GM21381 (cell line): ENCODE data around the gene ECI2.

Source experiments
- ATAC-seq: cut with Tn5 transposase; IDR thresholded peaks from one replicate; pipeline ENCODE4 v1.9.1; 2021; ENCODE audit warnings: mild to moderate bottlenecking, moderate library complexity; ENCODE audit not compliant: unreplicated experiment

Gene ECI2, protein sequence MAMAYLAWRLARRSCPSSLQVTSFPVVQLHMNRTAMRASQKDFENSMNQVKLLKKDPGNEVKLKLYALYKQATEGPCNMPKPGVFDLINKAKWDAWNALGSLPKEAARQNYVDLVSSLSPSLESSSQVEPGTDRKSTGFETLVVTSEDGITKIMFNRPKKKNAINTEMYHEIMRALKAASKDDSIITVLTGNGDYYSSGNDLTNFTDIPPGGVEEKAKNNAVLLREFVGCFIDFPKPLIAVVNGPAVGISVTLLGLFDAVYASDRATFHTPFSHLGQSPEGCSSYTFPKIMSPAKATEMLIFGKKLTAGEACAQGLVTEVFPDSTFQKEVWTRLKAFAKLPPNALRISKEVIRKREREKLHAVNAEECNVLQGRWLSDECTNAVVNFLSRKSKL

DNA sequence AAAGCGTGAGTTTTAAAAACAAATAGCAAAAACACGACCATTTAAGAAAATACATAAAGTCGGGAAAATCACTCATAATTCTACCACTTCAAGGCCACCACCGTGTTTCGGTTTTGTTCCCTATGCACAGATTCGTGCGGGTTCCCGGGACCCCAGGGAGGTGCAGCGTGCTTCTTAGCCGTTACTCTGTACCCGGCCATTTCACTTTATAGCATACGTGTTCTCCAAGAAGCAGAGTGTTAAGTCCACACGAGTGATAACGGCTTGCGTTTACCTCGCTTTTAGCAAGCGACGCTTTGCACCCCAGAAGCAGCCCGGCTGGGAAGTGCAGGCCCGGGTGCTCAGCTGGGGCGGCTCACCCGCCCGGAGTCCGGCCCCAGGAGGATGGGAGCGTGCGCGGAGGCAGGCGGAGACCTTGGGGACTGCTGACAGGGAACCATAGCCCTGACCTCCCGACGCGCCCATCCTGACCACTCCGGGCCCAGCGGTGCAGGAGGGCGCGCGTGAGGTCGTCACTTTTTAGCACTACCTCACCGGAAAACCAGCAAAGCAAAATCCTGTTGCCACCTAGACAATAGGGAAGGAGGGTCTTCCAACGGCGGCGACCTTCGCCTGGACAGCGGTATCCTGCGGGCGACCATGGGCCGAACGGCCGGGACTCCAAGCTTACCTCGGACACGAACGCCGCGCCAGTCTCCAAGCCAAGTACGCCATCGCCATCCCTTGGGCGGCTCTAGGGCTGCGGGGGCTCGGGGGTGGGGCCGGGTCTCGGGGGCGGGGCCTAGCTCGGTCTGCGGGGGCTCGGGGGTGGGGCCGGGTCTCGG is at the start of gene ECI2:
ECI2 (minus strand) TSS at position 735 of the 824 bp plus-strand sequence; CDS start at position 720, 15 bp downstream.
- peak; percentile 49 for ATAC-seq

DNA sequence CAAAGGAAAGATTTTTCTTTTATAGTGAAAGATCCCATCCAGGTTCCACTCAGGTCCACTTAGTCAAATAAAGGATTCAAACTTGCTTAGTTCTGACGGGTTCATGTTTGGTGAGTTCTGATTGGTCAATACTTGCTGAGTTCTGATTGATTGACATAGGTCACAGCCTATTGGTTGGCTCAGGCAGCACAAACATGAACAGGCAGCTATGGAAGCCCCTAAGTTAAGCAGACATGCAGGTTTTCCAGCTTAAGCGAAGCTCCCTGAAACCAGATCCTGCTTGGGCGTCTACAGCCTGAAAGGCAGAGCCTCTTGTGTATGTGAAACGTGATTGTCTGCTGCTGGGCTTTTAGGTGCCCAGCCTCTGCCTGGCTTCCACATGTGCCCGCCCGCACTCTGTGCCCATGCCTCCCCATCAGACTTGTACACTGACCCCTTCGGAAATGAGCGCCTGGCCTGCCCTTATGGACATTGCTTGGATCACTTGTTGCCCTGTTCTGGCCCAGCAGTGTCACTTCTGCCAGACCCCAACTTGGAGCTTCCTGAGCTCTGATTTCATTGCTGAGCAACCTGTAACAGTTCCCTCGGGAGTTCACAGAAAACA is 45.4 kb upstream of the ECI2 start:
- no peak for ATAC-seq

DNA sequence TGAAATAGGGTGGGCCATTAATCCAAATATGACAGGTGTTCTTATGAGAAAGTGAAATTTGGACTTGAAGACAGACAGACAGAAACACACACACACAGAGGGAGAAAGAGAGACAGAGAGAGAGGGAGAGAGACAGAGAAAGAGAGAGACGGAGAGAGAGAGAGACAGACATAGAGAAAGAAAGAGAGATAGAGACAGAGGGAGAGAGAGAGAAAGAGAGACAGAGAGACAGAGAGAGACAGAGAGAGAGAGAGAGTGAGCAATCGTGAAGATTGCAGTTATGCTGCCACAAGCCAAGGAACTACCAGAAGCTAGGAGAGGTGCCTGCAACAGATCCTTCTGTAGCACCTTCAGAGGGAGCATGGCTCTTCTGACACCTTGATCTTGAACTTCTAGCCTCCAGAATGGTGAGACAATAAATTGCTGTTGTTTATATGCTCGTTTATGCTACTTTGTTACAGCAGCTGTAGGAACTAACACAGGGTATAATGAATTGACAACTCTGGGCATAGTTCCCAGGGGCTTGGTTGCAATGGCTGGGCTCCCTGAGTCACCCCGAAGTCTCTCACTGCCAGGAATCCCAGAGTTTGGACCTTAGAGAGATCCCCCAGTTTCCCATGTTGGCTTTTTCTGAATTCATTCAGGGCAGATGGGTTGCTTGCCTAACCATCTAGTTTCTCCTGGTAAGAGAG is 44.7 kb upstream of the ECI2 start:
- no peak for ATAC-seq

DNA sequence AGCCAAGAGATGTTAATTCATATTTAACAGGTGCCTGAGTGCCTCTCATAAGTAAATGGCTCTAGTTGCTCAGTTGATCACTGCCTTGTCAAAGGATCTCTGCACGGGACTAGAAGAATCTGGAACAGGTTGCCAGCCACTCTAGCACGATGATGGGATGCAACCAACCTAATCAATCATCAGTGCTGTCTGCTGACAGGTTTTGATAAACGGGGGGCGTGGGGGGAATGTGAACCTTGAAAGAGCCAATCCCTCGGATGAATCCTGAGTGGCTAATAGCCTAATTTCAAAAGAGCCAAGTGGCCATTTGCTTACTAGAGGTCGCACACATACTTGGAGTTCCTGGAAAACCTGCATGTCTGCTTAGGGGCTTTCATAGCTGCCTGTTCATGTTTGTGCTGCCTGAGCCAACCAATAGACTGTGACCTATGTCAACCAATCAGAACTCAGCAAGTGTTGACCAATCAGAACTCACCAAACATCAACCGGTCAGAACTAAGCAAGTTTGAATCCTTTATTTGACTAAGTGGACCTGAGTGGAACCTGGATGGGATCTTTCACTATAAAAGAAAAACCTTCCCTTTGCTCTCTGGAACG is 43.5 kb upstream of the ECI2 start:
- no peak for ATAC-seq

DNA sequence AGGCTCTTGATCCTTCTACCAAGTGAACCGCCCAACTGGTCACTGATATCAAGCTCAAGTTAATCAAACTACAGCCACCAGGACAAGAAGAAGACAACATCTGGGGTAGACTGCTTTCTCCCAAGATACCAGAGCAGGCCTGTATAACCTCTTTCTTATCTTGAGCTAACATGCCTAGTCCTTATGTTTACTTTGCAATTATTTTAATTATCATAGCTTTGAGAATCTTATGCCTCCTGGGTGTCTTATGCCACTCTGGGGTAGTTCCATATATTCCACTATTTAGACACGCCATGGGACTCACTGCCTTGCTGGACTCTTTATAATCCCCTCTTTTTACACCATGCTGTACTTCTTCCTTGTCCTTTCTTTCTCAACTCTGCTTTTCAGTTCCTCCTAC is 41.5 kb upstream of the ECI2 start:
- no peak for ATAC-seq

DNA sequence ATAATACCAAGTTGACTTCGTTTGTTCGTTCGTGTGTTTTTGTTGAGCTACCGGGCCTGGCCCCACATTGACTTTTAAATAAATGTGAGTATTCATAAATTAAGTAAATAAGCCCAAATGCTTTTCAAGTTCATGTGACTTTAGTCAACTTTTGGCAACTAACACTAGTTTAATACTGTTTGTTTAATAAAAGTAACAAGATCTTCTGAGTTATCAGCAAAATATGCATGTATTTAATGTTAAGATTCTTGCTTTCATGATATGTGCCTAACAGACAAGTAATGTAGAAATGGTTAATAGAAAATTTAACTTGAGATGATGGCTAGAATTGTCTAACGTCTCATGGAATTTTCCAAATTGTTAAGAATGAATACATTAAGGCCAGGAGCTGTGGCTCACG is 38.7 kb upstream of the ECI2 start:
- no peak for ATAC-seq

DNA sequence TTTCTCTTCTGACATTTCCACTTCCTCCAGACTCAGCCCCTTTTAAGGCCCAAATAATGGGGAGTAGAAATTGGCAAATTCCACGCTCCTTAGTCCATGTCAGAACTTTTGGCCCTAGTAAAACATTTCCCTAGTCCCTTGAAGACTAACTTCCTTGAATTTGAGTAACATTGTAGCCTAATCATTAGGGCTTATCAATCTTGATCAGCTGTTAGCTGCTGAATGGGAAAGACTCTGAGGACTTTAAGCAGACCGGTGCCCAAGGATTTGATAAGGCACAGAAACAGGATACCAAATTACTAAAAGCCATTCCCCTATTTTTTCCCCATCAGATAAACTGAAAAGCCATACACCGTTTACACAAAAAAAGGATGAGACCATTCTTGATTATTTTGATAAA is 37.0 kb upstream of the ECI2 start:
- ATAC-seq: no peak

DNA sequence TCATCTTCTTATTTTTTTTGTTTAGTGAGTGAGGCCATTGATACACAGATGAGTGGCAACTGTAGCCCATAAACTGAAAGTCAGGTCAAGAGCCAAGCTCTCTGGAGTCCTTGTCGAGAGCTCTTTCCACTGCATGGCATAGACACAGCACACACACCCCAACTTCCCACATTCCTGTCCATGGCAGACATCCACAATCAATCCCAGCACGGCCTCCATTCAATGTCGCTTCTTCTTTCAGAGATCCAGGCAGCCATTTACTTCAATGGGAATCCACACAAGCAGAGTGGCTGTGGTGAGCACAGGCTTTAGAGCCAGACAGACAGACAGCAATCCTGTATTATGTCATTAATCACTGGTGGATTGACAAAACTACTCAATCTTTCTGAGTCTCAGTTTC is 34.9 kb upstream of the ECI2 start:
- no peak for ATAC-seq

DNA sequence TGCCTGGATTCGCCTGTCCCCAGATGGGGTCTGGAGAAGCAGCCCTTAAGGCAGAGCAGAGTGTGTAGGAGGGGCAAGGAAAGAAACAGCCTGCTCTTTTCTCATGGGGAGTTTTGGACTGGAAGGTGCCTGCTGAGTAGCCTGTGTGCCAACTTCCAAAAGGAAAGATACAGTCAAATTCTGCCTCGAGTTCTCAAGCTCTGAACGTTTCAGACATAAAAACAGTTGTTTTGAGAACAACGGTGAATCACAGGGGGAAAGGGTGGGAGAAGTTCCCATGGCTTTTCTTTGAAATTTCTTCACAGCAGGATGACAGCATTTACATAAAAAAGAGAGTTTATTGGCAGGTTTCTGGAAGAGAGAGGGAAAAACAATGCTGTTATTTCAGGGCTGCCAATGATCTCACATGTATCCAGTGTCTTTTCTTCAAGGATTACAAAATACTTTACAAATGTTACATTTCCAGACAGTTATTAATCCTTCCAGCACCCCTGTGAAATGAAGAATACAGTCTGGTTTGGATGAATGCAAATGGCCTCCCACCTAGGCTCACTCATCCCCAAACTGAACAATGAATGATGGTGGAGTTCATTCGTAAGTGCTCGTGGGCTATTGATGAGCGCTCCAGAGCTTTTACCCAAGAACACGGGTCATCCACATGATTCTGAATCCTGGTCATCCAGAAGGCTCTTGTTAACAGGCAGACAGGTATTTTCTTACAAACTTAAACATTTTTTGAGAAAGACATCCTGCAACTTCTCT is 33.8 kb upstream of the ECI2 start:
- ATAC-seq: no peak

DNA sequence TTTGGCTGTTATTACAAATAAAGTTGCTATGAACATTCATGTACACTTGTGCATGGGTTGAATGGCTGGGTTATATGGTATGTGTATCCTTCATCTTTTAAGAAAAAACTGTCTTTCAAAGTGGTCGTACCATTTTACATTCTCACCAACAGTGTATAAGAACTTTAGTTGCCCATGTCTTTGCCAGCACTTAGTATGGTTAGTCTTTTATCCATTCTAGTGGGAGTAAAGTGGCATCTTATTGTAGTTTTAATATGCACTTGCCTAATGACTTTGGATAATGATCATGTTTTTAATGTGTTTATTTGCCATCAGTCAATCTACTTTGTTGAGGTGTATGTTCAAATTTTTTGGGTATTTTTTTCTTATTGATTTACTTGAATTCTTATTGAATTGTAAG is 32.5 kb upstream of the ECI2 start:
- no peak for ATAC-seq

DNA sequence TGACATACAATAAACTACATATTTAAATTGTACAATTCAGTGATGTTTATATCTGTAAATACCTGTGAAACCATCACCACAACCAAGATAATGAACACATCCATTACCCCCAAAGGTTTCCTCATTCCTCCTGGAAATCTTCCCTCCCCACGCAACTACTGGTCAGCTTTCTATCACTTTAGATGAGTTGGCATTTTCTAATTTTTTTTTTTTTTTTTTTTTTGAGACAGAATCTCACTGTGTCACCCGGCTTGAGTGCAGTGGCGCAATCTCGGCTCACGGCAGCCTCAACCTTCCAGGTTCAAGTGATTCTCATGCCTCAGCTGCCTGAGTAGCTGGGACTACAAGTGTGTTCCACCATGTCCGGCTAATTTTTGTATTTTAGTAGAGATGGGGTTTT is 31.7 kb upstream of the ECI2 start:
- ATAC-seq: no peak

DNA sequence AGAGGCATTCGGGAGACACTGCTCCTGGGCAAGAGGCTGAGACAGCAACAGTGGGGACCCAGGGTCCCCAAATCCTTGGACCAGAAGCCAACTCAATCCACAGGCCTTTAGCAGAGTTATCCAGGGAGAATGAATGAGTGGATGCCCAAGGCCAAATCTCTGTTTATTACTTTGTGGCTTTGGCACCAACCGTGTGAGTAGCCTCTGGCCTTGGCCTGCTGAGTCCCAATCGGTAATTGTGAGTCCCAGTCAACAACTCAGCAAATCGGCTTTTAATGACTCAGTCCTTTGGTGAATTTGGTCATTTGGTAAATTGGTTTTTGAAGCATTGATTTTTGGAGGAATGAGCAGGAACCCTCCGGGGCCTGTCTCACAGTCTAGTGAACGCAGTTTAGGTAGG is 29.1 kb upstream of the ECI2 start:
- no peak for ATAC-seq

DNA sequence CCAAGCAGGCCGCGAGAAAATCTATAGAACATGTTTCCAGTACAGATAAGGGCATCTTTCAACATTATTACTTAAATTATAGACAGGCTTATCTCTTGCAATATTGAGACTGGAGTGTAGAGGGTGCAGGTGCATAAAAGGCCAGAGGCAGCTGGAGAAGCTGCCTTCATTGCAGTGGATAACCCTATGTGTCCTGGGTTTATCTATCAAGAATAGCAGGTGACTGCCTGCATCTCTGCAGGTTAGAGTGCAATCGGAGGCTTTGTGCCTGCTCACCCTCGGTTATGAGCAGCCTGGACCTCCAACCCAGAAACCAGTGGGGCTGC is 28.7 kb upstream of the ECI2 start:
- no peak for ATAC-seq

DNA sequence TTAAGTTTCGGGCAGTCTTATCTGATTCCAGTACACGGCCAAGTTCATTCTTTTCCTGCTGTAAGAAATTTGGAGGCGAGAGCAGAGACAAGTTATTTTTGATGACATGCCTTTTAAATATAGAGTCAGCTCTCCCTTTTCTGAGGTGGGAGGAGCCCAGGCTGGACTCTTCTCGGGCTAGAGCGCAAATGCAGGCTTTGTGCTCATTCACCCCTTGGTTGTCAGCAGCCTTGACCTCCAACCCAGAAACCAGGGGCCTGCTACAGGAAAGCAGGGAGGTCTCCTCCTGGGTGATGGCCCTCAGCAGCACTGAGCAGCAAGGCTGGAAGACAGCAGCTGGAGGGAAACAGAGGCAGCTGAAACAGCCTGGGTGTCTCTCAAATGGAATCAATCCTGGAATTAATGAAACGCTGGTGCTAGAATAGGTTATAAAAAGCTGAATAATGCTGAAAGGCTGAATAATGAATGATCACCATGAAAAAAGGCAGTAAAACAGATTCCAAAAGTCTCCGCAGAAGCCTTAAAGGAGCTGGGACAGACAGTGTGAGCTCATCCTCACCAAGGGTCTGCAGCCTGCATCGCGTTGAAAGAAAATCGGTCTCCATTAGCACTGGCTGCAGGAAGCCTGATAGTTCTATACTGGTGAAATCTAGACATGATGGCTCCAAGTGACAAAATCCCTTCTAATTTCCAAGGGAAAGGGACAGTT is 28.2 kb upstream of the ECI2 start:
- ATAC-seq: no peak

DNA sequence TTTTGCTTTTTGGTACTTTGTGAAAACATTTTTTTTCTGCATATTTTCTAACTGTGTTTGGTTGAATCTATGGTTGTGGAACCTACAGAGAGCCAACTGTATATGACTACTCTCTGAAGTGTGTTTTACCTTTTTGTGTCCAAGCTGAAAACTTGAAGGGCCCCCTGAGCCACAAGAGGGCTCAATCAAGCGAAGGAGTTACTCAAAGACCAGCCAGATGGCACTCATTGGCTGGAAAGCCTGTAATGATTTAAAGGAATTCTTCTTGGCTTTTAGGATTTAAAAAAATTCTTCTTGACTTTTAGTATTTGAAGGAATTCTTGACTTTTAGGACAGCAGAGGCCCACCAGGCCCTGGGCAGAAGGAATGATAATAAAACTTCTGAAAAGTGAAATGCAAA is 27.0 kb upstream of the ECI2 start:
- no peak for ATAC-seq

DNA sequence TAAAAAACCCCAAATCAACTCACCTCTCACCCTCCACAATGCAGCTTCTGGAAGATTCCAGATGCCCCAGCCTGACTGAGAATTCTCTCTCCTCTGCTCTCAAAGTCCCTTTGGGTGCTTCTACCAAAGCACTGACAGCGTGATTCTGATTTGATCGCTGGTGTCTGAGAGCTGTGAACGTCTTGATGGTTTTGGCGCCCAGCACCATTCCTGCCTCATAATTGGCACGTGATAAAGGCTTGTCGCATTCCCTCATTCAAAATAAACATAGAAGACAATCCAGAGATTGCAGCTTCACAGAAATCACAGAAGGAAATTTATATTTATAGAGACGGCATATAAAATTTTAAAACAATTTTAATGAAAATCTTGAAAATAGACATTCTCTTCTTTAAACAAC is 24.1 kb upstream of the ECI2 start:
- ATAC-seq: no peak

DNA sequence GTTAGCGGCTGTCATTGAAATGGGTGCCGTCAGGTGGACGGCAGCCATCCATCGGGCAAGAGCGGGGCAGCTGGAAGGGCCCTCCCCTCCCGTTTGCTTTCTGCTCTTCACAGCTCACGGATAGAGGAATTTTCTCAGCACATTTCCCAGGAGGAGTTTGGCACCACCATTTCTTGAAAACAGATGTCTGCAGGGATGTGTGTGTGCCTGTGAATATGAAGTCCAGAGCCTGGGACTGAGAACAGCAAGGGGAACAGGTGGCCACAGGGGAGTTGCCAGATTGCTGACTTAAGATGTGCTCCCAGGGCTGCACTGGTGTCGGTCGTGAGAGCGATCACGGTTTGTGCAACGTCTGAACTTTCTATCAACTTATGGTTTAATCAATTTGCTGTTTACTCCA is 22.1 kb upstream of the ECI2 start:
- no peak for ATAC-seq

DNA sequence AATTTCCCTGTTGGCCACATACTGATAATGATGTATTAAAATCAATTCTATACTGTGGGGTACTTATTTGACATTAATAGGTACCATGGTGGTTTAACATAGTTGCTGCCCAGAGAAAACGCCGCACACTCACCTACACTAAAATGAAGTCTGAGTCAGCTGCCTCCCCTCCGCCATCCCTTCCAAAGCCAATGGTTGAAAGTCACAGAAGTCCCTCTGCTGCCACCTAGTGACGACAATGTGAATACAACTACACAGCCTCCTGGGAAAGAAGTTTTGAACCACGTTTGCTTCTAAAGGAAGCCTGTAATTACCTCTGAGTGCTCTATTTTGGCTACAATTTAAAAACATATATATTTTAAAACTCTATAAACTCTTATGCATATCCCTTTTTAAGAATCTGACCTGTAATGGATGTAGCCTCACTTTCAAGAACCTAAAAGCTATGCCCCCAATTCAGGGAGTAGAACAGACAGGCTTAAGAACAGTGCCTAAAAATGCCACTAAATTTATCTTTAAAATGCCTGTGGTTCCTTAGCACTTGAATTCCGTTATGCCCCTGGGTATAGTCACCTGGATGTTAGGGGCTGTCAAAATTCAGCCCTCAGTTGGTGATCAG is 20.6 kb upstream of the ECI2 start:
- ATAC-seq: peak; percentile 92

DNA sequence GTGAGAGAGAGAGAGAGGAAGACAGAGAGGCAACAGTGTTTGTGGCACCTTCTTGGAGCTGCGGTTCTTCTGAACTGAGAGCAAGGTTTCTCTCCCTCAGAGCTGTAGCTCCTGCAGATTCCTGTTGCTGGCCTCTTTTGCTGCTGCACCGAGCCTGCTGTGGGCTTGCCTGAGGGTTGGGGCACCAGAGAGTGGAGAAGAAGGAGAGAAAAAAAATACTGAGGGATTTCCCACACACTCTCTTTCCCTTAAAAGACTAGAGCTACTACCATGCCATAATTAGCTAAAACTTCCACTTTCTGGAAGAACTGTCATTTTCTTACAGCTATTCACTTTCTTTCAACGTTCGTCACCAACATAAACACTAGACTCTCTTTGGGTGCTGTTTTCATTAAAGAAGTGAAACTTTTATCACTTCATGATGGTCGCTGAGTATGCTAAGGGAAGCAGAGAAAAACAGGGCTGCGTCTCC is 18.2 kb upstream of the ECI2 start:
- no peak for ATAC-seq
